ENCODE measurements around the gene KCNIP1.

DNA sequence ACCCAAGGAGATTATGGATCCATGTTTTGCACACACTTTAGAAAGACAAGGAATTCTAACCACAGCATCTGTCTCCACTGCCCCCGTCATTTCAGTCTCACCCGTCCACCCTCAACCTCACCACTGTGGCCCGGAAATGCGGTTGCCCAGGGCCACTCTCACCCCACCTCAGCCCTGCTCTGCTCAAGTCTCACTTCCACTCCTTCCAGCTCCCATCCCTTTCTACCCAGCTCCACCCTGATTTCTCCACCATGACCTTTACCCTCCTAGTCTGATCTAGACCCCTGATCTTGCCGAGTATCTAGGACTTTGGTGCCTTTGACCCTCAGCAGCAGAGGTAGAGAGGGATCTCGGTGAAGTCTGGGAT lies 7.2 kb upstream of the KCNIP1 start:
- TF ChIP-seq CTCF (IDR thresholded peaks at IDR 0.05): no peak
- TF ChIP-seq EP300 (IDR thresholded peaks at IDR 0.05; ENCODE audit: borderline replicate concordance in 1 of 2, low read depth in 1 of 2, low read length in 1 of 2): no peak
- TF ChIP-seq, protein P1, sequence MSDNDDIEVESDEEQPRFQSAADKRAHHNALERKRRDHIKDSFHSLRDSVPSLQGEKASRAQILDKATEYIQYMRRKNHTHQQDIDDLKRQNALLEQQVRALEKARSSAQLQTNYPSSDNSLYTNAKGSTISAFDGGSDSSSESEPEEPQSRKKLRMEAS (IDR thresholded peaks at IDR 0.05; ENCODE audit: low read depth): no peak
- TF ChIP-seq POLR2AphosphoS5 (IDR thresholded peaks at IDR 0.05; ENCODE audit: low read depth, low read length): no peak
- TF ChIP-seq NFIC (IDR thresholded peaks at IDR 0.05; ENCODE audit: borderline replicate concordance): no peak
- no peak for TF ChIP-seq ELF1 (IDR thresholded peaks at IDR 0.05)
- TF ChIP-seq, protein P2, sequence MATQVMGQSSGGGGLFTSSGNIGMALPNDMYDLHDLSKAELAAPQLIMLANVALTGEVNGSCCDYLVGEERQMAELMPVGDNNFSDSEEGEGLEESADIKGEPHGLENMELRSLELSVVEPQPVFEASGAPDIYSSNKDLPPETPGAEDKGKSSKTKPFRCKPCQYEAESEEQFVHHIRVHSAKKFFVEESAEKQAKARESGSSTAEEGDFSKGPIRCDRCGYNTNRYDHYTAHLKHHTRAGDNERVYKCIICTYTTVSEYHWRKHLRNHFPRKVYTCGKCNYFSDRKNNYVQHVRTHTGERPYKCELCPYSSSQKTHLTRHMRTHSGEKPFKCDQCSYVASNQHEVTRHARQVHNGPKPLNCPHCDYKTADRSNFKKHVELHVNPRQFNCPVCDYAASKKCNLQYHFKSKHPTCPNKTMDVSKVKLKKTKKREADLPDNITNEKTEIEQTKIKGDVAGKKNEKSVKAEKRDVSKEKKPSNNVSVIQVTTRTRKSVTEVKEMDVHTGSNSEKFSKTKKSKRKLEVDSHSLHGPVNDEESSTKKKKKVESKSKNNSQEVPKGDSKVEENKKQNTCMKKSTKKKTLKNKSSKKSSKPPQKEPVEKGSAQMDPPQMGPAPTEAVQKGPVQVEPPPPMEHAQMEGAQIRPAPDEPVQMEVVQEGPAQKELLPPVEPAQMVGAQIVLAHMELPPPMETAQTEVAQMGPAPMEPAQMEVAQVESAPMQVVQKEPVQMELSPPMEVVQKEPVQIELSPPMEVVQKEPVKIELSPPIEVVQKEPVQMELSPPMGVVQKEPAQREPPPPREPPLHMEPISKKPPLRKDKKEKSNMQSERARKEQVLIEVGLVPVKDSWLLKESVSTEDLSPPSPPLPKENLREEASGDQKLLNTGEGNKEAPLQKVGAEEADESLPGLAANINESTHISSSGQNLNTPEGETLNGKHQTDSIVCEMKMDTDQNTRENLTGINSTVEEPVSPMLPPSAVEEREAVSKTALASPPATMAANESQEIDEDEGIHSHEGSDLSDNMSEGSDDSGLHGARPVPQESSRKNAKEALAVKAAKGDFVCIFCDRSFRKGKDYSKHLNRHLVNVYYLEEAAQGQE (IDR thresholded peaks at IDR 0.05; ENCODE audit: low read depth, low read length): no peak

Measured in SK-N-SH (cell line).